Bone marrow (tissue), 2 donors: ENCODE measurements around the gene SIN3A.
"Not testable (repeated sequence)": the region's sequence is repeated elsewhere in the genome, so short reads cannot be mapped to it uniquely, and the experiment has no call there.

Experiments used
- DNase-seq, 2 donors: peaks; one replicate each; lab custom pipeline; 2025; lab: John Stamatoyannopoulos, UW

The SIN3A gene

DNA sequence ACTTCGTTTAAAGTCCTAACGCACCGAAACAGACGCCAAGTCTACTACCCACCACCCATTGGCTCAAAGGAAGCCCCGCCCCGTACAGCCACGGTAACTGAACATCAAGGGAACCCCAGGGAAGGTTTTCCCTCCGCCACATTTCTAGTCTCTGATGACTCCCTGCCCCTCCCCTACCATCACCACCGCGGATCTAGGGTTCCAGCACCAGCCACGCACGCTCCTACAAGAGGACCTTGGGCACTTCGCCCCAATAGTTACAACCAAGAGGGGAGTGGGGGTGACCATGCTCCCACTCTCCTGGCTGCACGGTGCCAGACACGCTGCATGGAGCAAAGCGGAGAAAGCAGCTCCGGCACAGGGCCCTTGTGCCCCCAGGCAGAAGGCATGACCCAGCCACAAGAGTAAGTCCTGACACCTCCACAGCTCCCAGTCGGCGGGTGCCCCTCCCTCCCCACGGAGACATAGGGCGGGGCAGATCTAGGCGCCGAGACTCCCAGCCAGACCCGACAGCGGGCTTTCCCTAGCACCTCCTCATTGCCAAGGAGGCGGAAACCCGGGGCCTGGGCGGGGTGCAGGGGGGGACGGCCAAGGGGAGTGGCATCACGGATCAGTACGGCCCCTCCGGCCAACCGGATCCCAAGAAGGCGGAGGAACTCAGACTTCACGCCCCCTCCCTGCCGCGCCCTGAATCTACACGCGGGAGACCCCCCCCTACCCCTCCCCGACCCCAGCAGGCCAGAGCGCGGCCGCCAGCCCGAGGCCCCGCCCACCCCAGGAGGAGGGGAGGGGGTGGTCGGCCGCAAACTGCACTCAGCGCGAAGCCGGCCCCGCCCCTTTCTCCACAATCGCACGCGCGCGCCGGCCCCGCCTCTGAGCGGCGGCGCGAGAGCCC, 936 bp downstream of the SIN3A start:
- peak; percentile 94 for DNase-seq

DNA sequence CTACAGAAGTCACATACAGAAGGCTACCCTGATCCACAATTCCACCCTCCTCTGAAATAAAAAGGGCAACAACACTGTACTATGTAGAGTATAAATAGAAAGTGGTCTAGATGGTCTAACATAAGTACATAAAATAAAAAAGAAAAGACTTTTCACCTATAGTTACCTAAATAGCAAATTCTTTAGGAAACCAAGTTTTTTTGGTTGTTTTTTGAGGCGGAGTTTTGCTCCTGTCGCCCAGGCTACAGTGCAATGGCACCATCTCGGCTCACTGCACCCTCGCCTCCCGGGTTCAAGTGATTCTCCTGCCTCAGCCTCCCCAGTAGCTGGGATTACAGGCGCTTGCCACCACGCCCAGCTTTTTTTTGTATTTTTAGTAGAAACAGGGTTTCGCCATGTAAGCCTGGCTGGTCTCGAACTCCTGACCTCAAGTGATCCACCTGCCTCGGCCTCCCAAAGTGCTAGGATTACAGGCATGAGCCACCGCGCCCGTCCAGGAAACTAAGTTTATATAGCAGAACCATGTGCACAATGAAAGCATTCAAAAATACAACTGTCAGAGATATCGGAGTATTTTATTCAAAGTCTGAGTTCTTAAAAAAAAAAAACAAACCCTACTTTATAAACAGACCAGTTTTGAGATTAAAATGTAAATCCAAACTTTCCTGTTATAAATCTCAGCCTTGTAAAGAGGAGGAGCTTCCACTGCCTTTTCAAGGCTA, 1.7 kb downstream of the SIN3A start:
- DNase-seq = no peak

DNA sequence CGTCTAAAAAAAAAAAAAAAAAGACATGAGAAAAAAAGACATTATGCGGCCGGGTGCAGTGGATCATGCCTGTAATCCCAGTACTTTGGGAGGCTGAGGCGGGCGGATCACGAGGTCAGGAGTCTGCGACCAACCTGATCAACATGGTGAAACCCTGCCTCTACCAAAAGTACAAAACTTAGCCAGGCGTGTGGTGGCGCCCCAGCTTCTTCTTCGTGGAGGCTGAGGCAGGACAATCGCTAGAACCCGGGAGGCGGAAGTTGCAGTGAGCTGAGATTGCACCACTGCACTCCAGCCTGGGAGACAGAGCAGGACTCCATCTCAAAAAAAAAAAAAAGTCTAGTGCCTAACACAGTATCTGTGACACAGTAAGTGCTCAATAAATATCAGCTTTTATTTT, 3.3 kb downstream of the SIN3A start:
- DNase-seq = not testable (repeated sequence)

DNA sequence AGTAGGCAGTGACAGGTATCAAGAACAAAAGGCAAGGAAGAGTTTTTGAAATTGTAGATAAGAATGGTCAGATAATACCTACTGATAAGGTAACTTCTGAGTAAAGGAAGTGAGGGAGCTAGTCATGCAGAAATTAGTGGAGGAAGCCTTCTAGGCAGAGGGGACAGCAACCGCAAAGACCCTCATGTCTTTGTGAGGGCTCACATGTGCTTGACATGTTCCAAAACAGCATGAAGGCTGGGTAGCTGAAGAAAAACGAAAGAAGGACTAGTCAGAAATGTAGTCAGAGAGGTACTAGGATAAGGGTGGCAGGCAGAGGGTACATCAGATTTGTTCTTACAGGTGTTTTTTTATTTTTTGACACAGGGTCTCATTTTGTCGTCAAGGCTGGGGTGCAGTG, 5.3 kb downstream of the SIN3A start:
- DNase-seq = no peak

DNA sequence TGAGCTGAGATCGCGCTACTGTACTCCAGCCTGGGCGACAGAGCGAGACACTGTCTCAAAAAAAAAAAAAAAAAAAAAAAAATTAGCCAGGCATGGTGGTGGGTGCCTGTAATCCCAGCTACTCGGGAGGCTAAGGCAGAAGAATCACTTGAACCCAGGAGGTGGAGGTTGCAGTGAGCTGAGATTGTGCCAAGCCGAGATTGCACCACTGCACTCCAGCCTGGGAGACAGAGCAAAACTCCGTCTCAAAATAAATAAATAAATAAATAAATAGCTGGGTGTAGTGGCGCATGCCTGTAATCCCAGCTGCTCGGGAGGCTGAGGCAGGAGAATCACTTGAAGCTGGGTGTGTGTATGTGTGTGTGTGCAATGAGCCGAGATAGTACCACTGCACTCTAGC, 6.2 kb downstream of the SIN3A start:
- not testable (repeated sequence) for DNase-seq

DNA sequence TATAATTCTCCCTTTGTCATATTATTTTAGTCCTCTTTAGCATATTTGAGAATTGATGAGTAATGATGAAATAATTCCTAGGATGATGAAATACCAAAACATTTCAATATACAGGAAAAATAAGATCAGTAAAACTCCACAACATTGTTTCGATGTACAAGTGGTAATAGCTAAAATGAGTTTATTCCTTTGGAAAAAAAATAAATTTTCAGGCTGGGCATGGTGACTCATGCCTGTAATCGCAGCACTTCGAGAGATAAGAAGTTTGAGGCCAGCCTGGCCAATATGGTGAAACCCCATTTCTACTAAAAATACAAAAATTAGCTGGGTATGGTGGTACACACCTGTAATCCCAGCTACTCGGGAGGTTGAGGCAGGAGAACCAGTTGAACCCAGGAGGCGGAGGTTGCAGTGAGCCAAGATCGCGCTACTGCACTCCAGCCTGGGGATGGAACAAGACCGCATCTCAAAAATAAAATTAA, 7.5 kb downstream of the SIN3A start:
- not testable (repeated sequence) for DNase-seq

DNA sequence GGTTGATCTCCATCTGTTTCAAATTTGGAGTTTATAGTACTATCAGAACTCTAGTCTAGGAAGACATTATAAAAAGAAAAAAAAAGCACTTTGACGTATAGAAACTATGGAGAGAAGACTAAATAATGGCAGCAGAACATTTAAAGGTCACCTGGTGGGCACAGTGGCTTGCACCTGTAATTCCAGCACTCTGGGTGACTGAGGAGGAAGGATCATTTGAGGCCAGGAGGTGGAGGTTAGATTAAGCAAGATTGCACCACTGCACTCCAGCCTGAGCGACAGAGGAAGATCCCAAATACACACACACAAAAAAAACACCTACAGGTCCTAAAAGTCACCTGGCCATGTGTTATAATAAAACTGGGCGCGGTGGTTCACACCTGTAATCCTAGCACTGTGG, 13.8 kb downstream of the SIN3A start:
- DNase-seq = no peak

DNA sequence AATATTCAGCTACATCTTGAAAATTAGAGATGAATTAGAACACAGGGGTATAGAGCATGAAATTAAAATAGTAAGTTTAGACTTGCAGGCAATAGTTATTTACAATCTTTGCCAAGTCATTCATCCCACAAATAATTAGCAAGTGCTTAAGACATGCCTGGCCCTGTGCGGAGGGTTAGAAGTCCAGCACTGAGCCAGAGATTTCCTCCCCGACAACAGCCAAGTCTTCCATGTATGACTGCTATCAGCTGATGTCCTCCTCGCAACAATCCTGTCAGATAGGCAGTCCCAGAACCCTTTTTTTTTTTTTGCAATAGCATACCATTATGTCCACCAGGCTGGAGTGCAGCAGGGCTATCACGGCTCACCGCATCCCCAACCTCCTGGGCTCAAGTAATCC, 14.6 kb downstream of the SIN3A start:
- DNase-seq = no peak

DNA sequence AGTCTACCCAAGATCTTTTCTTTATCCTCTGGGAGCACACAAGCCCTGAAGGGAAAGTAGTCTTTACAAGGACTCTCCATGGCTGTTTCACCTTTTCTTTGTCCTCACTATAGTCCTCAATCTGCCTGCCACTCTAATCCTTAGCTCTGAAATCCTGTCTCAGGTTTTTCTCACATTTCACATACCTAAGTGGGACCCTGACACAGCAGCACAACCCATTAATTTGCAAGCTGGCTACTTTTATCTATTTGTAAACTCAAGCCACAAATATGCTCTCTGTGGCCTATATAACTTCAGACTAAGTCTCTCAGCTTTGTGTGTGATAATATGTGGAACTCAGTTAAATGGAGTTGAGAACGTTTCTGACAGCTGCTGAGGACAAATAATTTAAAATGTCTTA, 19.8 kb downstream of the SIN3A start:
- no peak for DNase-seq

DNA sequence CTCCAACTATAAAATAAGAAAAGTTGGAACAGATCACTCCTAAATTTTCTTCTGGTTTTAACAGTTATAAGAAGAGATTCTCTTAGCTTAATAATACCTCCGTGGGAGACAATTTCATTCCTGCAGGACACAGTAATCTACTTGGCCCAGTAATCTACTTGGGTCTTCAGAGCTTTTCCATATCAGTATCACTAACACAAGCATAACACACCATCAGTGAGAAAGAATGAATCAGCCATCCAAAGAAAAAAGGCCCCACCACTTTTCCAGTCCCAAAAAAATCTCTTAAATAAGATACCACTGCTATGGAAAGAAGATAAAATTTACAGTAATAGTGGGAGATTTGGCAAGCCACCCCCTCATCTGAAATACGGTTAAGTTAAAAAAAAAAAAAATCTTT, 20.2 kb downstream of the SIN3A start:
- DNase-seq = no peak

DNA sequence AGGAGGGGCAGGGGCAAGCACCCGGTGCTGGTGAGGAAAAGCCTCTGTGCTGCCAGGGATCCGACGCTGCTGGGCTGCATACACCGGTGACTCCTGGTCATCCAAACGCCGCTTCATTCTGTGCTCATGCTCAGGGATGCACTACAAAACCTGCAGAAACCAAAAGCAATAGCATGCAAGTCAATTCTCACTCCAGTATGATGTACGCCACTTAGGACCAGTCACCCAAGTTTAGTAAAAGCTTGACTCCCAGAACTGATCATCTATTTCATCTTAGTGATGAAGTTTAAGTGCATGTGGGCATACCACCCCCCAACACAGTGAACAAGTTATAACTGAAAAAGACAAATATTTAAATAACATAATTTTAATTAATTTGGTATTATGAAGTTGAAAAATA, 21.2 kb downstream of the SIN3A start:
- DNase-seq = no peak

DNA sequence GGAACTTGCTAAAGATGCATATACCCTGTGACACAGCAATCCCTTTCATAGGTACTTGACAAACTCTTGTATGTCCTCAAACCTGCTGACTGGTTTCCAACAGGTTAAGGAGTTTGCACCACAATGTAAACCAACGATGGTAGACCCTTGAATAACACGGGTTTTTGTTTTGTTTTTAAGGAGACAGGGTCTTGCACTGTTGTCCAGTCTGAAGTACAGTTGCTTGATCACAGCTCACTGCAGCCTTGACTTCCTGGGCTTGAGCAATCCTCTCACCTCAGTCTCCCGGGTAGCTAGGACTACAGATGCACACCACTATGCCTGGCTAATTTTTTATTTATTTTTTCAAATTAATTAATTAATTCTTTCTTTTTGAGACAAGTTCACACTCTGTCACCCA, 23.3 kb downstream of the SIN3A start:
- DNase-seq = no peak

DNA sequence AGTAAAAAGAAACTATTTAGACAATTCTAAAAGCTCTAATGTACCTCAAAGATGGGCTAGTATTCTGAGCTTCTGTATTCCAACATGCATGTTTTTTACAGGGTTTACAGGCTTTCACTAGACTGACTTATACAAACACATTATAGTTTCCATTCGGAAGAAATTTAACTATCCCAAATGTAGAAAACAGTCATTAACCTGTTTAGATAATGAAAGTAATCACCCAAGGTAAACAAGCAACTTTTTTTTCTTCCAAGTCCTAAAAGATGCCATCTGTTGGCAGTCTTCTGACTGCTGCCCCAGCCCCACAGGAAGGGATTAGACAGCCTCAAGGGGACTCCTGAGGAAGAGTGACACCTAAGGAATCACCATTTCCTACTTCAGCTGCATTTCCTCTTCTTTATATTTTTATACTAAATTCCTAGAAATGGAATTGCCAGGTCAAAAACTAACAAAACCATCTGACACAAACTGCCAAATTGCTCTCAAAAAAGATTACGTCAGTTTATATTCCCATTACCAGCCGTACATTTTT, 25.5 kb downstream of the SIN3A start:
- DNase-seq = no peak

DNA sequence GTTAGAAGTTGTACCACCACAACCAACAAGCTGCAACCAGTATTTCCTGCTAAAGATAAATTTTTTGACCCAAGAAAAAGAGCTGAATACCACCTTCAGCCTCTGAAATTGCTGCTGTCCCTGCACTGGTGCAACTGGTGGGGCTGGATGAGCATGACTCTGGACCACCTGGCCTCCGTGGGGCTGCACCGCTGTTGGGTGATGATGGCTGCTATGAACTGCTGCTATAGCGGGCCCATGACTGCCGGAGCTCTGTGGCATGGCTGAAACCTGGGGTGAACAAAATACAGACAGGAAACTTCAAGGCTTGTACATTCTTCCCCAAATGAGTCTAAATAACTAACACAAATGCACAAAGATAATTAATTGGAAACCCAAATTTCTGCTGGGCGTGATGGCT, 28.9 kb downstream of the SIN3A start:
- DNase-seq = no peak

DNA sequence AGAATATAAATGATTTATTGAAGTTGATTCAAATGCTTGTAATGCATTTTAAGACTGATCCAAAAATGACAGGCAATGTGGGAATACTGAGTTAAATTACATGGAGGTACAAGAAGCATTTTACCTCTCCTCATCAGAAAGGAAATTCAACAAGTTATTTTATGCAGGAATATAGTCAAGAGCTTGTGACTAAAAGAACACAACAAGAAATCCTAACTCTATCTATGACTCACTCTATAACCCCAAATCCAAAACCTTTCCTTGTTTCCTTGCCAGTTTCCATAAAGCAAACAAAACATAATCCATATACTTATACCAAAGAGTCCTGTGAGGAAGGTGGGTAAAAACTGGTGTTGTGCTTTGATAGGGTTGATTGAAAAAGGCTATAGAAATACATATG, 30.8 kb downstream of the SIN3A start:
- DNase-seq = no peak

DNA sequence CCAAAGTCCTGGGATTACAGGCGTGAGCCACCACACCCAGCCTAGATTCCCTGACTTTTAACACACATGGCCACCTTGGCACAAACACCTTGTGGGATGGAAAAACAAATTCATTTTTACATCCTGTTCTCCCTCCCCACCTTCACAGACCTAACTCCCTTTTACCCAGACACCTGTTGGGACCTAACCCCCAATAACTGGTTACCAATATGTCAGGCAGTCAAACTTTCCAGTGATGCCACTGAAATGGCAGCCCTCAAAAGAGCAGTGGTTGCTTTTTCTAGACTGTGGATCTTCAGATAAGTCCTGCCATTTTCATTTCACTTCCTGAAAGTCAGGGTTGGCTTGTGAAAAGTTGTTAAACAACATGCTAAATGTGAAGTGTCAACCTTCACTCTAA, 34.9 kb downstream of the SIN3A start:
- DNase-seq = no peak

DNA sequence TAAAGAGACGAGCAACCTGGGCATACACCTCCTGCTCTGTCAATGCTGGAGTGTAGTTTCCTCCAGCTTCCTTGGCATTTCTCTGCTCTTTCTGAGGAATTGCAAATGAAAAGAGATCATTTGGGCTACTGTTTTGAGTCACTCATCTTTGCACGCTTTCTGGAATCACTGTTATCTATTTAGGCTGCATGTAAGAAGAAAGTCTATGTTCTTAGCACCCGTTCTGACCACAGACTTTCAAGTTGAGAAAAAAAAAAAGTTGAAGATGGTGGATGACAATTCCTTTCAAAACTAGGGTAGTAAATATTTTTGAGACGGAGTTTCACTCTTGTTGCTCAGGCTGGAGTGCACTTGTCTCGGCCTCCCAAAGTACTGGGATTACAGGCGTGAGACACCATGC, 41.3 kb downstream of the SIN3A start:
- no peak for DNase-seq

DNA sequence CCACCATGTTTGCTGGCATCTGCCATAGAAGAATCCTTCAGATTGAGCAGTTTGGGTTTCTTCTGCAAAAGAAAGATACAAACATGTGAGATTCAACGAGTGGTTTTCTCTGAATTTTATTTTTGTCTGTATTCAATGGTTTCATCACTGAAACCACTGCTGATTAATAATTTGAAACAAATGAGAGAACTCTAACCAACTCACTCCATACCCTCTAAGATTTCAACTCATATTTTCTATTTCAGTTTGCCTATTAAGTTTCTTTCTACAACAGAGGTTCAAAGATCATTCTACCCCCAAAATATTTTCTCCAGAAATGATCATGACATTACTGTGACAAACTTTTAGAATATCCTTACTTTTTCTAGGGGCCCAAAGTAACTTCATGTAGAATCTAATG, 44.4 kb downstream of the SIN3A start:
- DNase-seq = no peak

DNA sequence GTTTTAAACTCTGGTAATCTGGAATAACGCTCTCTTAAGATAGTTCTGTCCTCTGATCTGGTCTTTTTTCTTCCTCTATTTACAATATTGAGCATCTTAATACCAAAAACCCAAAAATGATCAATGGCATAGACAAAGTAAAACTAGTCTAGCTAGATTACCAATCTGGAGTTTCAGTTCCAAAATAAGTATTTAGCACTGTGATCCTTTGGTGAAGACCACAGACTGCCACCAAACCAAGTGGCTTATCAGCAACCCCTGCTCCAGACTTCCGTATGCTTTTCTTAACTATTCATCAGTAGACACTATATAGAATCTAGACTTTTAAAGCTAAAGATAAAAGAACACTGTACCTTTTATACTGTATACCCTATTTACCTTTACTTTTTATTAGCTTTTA, 47.6 kb downstream of the SIN3A start:
- no peak for DNase-seq

DNA sequence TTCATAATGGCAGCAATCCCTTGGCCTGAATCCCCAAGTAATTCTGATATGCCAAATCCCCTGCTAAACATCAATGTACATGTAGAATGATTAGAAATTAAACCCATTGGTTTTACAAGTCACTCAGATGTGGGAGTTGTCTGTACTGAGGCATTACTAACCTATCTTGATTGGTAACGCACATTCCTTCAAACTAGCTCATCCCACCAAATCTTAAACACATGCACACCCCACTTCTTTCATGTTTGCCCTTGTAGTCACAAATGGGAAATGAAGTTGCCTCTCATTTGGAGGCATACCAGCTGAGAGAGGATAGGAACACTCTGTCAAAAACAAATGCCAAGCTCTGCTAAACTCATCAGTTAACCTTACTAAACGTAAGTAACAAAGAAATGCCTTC, 54.0 kb downstream of the SIN3A start:
- no peak for DNase-seq

DNA sequence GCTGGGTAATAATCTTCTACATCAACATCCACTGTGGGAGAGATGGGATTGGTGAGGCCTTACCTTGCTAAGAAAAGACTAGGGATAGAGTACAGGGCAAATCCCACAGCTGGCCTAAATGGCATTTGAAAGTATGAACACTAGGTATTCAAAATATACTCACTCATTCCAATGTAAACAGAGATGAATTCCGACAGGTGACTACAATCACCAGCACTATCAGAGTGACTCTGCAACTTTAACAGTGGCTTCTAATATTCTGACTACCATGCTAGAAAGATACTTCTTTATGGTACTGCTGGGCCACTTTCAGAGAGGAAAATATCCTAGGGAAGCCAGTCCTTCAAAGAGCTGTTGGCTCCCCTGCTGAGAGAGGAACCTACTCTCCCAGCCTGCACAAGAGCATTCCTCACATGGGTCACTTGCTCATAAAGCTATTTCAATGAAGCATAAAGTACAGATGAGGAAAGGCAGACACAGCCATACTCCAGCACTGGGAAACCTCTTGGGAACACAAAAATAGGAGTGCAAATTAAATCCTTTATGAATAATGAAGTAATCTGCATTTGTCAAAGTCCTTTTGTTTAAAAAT, 61.6 kb downstream of the SIN3A start:
- no peak for DNase-seq

DNA sequence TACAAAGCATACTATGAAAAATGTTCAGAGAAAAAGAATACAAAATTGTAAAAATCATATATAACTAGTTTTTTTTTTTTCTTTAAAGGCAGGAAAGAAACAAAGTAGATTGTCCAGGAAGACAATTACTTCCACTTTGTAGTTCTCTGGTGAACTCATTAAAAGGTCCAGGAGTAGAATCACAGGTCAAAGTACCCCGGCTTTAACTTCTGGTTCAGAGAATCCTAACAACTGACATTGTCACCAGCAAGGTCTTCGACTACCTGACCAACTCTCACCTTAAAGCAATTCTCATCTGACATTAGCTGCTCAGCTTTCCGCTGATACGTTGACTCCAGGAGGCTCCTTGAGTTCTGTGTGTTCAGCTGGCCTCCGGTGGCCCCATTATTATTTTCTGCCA, 67.5 kb downstream of the SIN3A start:
- not testable (repeated sequence) for DNase-seq

DNA sequence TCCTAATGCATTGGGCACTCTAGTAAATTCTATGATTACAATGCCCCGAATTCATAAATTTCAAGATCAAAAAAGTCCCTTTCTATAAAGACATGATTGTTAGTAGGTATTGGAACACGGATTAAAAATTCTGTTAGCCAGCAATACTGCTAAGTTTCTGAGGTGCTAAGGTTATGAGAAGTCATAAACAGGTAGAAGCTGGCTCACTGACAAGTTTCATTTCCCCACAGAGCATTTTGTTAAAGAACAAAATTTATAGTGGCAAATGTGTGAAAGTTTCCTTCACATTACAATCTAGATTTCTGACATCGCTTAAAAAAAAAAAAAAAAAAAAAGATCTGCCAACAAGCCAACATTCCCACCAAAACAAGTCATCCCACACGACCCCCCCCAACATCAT, 70.7 kb downstream of the SIN3A start:
- DNase-seq = no peak
